Purkinje cell (primary cell): ENCODE data around the gene IRF2BP2. TPM values are rescaled to one million over a fixed set of nuclear protein-coding genes. Genes with fewer than 3 reads are reported as not detected.

Experiments
- polyA plus RNA-seq: library from polyadenylated mRNA; unstranded; fragments of >200 nt; fragmentation: Nextera tagmentation; gene quantifications from 2 replicates; pipeline ENCODE4 v1.2.1, GENCODE V29; 2014

Gene IRF2BP2
- polyA plus RNA-seq, result 36.4 and 38.9 TPM in 2 replicates

GRCh38 chr1:234610061-234610665, at the start of gene IRF2BP2:
TSS of gene IRF2BP2 (minus strand) at chr1:234610178. CDS start at chr1:234609494, 684 bp downstream.

Other genes with a start within 250 kb of the IRF2BP2 start
- 157 and 220 TPM in 2 replicates for gene COA6, start 236.7 kb downstream of the IRF2BP2 start, polyA plus RNA-seq
- gene TARBP1, start 131.0 kb downstream of the IRF2BP2 start, polyA plus RNA-seq, result 17.2 and 22.4 TPM in 2 replicates